GM23338 (cell line): ENCODE results near the gene SPTBN4. TPM values are rescaled to one million over a fixed set of nuclear protein-coding genes. Genes with fewer than 3 reads are reported as not detected.

Experiments
- ATAC-seq: fragments of 200-7000 bp; cut with Tn5 transposase; 3 replicates; pipeline ENCODE4 v1.9.1; 2020
- DNase-seq: peaks from one replicate; pipeline ENCODE4 v3.0.0-alpha.2; 2015; ENCODE audit warnings: low spot score
- H2AFZ ChIP-seq: fragments of 200-600 bp; sonication (generic); 2 replicates; pipeline ENCODE4 v1.8.0; 2016; ENCODE audit warnings: antibody characterized with exemption, mild to moderate bottlenecking, moderate library complexity
- H3F3A ChIP-seq: fragments of 200-600 bp; sonication (generic); replicated peaks from 2 replicates; pipeline ENCODE4 v1.8.0; 2017; ENCODE audit warnings: antibody characterized with exemption, mixed run types, low read depth
- H3K27ac ChIP-seq: fragments of 200-600 bp; sonication (generic); 2 replicates; pipeline ENCODE4 v1.6.1; 2016; ENCODE audit warnings: low read depth
- H3K27me3 ChIP-seq: fragments of 200-600 bp; sonication (generic); 2 replicates; pipeline ENCODE4 v1.8.0; 2016; ENCODE audit warnings: mild to moderate bottlenecking, mixed run types, moderate library complexity; ENCODE audit not compliant: insufficient read depth
- H3K36me3 ChIP-seq: fragments of 200-600 bp; sonication (generic); 2 replicates; pipeline ENCODE4 v1.8.0; 2016; ENCODE audit warnings: mild to moderate bottlenecking; ENCODE audit not compliant: insufficient read depth
- H3K4me1 ChIP-seq: fragments of 200-600 bp; sonication (generic); 2 replicates; pipeline ENCODE4 v1.8.0; 2016; ENCODE audit warnings: mild to moderate bottlenecking, moderate library complexity; ENCODE audit not compliant: insufficient read depth
- H3K4me2 ChIP-seq: fragments of 200-600 bp; sonication (generic); 2 replicates; pipeline ENCODE4 v1.7.1; 2017; ENCODE audit warnings: mixed run types
- H3K4me3 ChIP-seq: fragments of 200-600 bp; sonication (generic); 2 replicates; pipeline ENCODE4 v1.6.1; 2016; ENCODE audit warnings: mixed run types
- H3K79me2 ChIP-seq: fragments of 200-600 bp; sonication (generic); replicated peaks from 2 replicates; pipeline ENCODE4 v1.8.0; 2017; ENCODE audit warnings: mild to moderate bottlenecking; ENCODE audit not compliant: insufficient read depth
- H3K9me2 ChIP-seq: fragments of 200-600 bp; sonication (generic); 2 replicates; pipeline ENCODE4 v1.8.0; 2017; ENCODE audit not compliant: insufficient read depth
- H4K20me1 ChIP-seq: fragments of 200-600 bp; sonication (generic); replicated peaks from 2 replicates; pipeline ENCODE4 v1.8.0; 2017; ENCODE audit warnings: mild to moderate bottlenecking; ENCODE audit not compliant: insufficient read depth
- H3K27ac Mint-ChIP-seq: 2 replicates; pipeline ENCODE4 v1.8.0; 2020; ENCODE audit warnings: inconsistent platforms, mild to moderate bottlenecking, moderate library complexity, mixed read lengths
- H3K27me3 Mint-ChIP-seq: 3 replicates; pipeline ENCODE4 v1.8.0; 2022; ENCODE audit warnings: low read depth, mild to moderate bottlenecking, moderate library complexity, mixed read lengths, inconsistent platforms; ENCODE audit not compliant: insufficient read depth, poor library complexity
- H3K36me3 Mint-ChIP-seq: 3 replicates; pipeline ENCODE4 v1.8.0; 2021; ENCODE audit warnings: low read depth, mild to moderate bottlenecking, inconsistent platforms, moderate library complexity, mixed read lengths
- H3K4me1 Mint-ChIP-seq: 3 replicates; pipeline ENCODE4 v1.8.0; 2020; ENCODE audit warnings: mild to moderate bottlenecking, inconsistent platforms, mixed read lengths
- H3K4me3 Mint-ChIP-seq: 3 replicates; pipeline ENCODE4 v1.8.0; 2021; ENCODE audit warnings: moderate library complexity, mild to moderate bottlenecking, inconsistent platforms, mixed read lengths
- H3K9me3 Mint-ChIP-seq: 3 replicates; pipeline ENCODE4 v1.8.0; 2020; ENCODE audit warnings: moderate library complexity, mild to moderate bottlenecking, inconsistent platforms, mixed read lengths
- EZH2 ChIP-seq: fragments of 200-600 bp; sonication (generic); IDR thresholded peaks from one replicate; pipeline ENCODE4 v1.8.0; 2017; ENCODE audit warnings: antibody characterized with exemption, mild to moderate bottlenecking, low read depth; ENCODE audit not compliant: unreplicated experiment
- EZH2phosphoT487 ChIP-seq: fragments of 200-600 bp; sonication (generic); IDR thresholded peaks from one replicate; pipeline ENCODE4 v1.8.1; 2018; ENCODE audit warnings: antibody characterized with exemption; ENCODE audit not compliant: unreplicated experiment
- JUNB ChIP-seq: IDR thresholded peaks from one replicate; pipeline ENCODE4 v1.6.1; 2016; ENCODE audit warnings: antibody characterized with exemption; ENCODE audit not compliant: unreplicated experiment
- NANOG ChIP-seq: IDR thresholded peaks from 2 replicates; pipeline ENCODE4 v1.6.1; 2016; ENCODE audit warnings: antibody characterized with exemption, borderline replicate concordance
- POLR2AphosphoS5 ChIP-seq: IDR thresholded peaks from 2 replicates; pipeline ENCODE4 v1.6.1; 2016; ENCODE audit warnings: antibody characterized with exemption, low read depth
- STAT1 ChIP-seq: IDR thresholded peaks from one replicate; pipeline ENCODE4 v1.6.1; 2016; ENCODE audit warnings: antibody characterized with exemption; ENCODE audit not compliant: unreplicated experiment
- ZNF114 ChIP-seq: fragments of 250-450 bp; sonication (Bioruptor Pico); IDR thresholded peaks from 2 replicates; pipeline ENCODE4 v1.5.0; 2020; ENCODE audit warnings: mild to moderate bottlenecking, moderate library complexity
- ZNF331 ChIP-seq: fragments of 250-450 bp; sonication (Bioruptor Pico); IDR thresholded peaks from 2 replicates; pipeline ENCODE4 v1.5.0; 2020; ENCODE audit warnings: low read depth, mild to moderate bottlenecking, moderate library complexity
- polyA plus RNA-seq: library from polyadenylated mRNA; unstranded; fragments of >200 nt; fragmentation: Nextera tagmentation; extraction: Ambion mirVana; gene quantifications from 2 replicates; pipeline ENCODE4 v1.2.1, GENCODE V29; 2016
- total RNA-seq: library from RNA; depleted of rRNA; stranded (reverse); fragments of >200 nt; shearing (Covaris generic); gene quantifications from 2 replicates; pipeline ENCODE4 v1.2.3, GENCODE V29; 2014
- TF ChIP-seq, protein P1 (sequence below): fragments of 250-450 bp; sonication (Bioruptor Pico); IDR thresholded peaks from 2 replicates; pipeline ENCODE4 v1.5.0; 2020; ENCODE audit warnings: mild to moderate bottlenecking, moderate library complexity
- TF ChIP-seq, protein P2 (sequence below), 2 experiments: fragments of 200-600 bp in 1 of 2; sonication (generic) in 1 of 2; conservative IDR thresholded peaks; 2 replicates each; pipeline versions ENCODE4 v1.5.1 to v1.6.1; 2016 to 2017; ENCODE audit warnings: antibody characterized with exemption in 2 of 2, low read depth in 2 of 2, mild to moderate bottlenecking in 2 of 2, moderate library complexity in 1 of 2

Gene SPTBN4
- total and polyA plus RNA-seq, 2 experiments from 2014 or later = 1.6 to 2.3 TPM

DNA sequence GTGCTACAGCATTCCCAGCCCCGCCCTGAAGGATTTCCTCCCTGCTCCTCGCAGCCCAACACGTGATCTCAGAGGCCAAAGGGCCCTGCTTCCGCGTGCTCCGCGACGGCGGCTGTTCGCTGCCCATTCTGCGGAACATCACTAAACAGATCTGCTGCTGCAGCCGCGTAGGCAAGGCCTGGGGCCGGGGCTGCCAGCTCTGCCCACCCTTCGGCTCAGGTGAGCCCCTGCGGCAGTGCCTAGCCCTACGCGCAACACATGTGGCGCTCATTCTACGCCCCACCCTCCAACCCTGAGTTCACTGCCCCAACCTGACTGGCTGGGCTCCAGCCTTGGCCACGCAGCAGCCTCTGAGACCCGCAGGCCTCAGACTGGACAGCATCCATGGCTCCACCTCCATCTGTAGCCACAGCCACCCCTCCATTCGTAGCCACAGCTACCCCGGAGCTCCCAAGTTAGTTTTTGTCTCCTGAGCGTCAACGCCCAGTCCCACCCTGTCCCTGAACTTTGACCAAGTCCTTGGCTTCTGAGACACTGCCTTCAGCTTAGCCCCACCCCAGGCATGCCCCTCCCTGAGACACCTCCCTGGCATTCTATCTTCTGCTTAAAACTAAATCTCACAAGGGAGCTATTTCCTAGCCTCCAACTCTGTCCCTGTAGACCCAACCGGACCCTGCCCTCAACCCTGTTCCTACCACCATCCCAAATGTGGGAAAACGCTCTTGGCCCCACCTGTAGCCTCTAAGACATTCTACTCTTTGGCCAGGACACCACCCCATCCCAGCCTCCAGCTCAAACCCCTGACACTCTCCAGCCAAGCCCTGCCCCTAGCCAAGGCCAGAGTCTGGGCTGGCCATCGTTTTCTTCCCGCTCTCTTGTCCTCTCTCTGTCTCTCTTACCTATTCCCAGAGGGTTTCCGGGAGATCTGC is 140.8 kb downstream of the SPTBN4 start:
- Histone ChIP-seq H3K79me2 (no peaks in the 10 kb centered on the region), H3K4me1 (peaks cover 21% of the 10 kb centered on the region), H4K20me1 (no peaks in the 10 kb centered on the region; the same call in 1 of the 2 replicates), H3K27me3 (peaks cover 78% of the 10 kb centered on the region), H3K27ac (no peak overlapping the region), H3K4me2 (no peak overlapping the region), H3F3A (peaks cover 29% of the 10 kb centered on the region), H3K36me3 (no peaks in the 10 kb centered on the region), H3K4me3 (no peak overlapping the region), H3K9me2 (0 out of 2 replicates have a peak, but pooled peaks cover 3% of the 10 kb centered on the region), H2AFZ (no peak overlapping the region)
- no peak for ATAC-seq
- peaks cover 5% of the 10 kb centered on the region for H3K9me3 Mint-ChIP-seq
- TF ChIP-seq, protein P1, sequence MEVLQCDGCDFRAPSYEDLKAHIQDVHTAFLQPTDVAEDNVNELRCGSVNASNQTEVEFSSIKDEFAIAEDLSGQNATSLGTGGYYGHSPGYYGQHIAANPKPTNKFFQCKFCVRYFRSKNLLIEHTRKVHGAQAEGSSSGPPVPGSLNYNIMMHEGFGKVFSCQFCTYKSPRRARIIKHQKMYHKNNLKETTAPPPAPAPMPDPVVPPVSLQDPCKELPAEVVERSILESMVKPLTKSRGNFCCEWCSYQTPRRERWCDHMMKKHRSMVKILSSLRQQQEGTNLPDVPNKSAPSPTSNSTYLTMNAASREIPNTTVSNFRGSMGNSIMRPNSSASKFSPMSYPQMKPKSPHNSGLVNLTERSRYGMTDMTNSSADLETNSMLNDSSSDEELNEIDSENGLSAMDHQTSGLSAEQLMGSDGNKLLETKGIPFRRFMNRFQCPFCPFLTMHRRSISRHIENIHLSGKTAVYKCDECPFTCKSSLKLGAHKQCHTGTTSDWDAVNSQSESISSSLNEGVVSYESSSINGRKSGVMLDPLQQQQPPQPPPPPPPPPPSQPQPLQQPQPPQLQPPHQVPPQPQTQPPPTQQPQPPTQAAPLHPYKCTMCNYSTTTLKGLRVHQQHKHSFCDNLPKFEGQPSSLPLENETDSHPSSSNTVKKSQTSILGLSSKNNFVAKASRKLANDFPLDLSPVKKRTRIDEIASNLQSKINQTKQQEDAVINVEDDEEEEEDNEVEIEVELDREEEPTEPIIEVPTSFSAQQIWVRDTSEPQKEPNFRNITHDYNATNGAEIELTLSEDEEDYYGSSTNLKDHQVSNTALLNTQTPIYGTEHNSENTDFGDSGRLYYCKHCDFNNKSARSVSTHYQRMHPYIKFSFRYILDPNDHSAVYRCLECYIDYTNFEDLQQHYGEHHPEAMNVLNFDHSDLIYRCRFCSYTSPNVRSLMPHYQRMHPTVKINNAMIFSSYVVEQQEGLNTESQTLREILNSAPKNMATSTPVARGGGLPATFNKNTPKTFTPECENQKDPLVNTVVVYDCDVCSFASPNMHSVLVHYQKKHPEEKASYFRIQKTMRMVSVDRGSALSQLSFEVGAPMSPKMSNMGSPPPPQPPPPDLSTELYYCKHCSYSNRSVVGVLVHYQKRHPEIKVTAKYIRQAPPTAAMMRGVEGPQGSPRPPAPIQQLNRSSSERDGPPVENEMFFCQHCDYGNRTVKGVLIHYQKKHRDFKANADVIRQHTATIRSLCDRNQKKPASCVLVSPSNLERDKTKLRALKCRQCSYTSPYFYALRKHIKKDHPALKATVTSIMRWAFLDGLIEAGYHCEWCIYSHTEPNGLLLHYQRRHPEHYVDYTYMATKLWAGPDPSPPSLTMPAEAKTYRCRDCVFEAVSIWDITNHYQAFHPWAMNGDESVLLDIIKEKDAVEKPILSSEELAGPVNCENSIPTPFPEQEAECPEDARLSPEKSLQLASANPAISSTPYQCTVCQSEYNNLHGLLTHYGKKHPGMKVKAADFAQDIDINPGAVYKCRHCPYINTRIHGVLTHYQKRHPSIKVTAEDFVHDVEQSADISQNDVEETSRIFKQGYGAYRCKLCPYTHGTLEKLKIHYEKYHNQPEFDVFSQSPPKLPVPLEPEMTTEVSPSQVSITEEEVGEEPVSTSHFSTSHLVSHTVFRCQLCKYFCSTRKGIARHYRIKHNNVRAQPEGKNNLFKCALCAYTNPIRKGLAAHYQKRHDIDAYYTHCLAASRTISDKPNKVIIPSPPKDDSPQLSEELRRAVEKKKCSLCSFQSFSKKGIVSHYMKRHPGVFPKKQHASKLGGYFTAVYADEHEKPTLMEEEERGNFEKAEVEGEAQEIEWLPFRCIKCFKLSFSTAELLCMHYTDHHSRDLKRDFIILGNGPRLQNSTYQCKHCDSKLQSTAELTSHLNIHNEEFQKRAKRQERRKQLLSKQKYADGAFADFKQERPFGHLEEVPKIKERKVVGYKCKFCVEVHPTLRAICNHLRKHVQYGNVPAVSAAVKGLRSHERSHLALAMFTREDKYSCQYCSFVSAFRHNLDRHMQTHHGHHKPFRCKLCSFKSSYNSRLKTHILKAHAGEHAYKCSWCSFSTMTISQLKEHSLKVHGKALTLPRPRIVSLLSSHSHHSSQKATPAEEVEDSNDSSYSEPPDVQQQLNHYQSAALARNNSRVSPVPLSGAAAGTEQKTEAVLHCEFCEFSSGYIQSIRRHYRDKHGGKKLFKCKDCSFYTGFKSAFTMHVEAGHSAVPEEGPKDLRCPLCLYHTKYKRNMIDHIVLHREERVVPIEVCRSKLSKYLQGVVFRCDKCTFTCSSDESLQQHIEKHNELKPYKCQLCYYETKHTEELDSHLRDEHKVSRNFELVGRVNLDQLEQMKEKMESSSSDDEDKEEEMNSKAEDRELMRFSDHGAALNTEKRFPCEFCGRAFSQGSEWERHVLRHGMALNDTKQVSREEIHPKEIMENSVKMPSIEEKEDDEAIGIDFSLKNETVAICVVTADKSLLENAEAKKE = no peak
- TF ChIP-seq EZH2 (no peak), JUNB (no peak), ZNF331 (CRISPR knock-in tag) (no peak), EZH2phosphoT487 (no peak), POLR2AphosphoS5 (no peak), NANOG (no peak), STAT1 (no peak), ZNF114 (CRISPR knock-in tag) (no peak)
- TF ChIP-seq, protein P2, sequence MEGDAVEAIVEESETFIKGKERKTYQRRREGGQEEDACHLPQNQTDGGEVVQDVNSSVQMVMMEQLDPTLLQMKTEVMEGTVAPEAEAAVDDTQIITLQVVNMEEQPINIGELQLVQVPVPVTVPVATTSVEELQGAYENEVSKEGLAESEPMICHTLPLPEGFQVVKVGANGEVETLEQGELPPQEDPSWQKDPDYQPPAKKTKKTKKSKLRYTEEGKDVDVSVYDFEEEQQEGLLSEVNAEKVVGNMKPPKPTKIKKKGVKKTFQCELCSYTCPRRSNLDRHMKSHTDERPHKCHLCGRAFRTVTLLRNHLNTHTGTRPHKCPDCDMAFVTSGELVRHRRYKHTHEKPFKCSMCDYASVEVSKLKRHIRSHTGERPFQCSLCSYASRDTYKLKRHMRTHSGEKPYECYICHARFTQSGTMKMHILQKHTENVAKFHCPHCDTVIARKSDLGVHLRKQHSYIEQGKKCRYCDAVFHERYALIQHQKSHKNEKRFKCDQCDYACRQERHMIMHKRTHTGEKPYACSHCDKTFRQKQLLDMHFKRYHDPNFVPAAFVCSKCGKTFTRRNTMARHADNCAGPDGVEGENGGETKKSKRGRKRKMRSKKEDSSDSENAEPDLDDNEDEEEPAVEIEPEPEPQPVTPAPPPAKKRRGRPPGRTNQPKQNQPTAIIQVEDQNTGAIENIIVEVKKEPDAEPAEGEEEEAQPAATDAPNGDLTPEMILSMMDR (conservative IDR thresholded peaks at IDR 0.05; ENCODE audit: low read depth in 2 of 2) = no peak
- H3K4me3 Mint-ChIP-seq = peak overlapping the region; percentile 74; the same call in 2 of the 3 replicates
- H3K4me1 Mint-ChIP-seq = peaks cover 51% of the 10 kb centered on the region
- H3K36me3 Mint-ChIP-seq = peaks cover 7% of the 10 kb centered on the region; the same call in 1 of the 3 replicates
- no peak overlapping the region for H3K27ac Mint-ChIP-seq
- DNase-seq = peak; percentile 67
- H3K27me3 Mint-ChIP-seq = peaks cover 85% of the 10 kb centered on the region
